Measurements from ENCODE around the gene UBE2Q1.

UBE2Q1 gene

GRCh38 chr1:154557939-154558719 is at the start of gene UBE2Q1:
Gene UBE2Q1 (minus strand): TSS chr1:154558662. CDS start chr1:154558553, 109 bp downstream.
- Histone ChIP-seq H3K4me1 (ENCODE audit: control insufficient read depth, low read depth, low read length) (peaks cover 24% of the 10 kb centered on the region), H3K9me3 (ENCODE audit: control insufficient read depth, low read depth, low read length) (no peaks in the 10 kb centered on the region), H3K36me3 (ENCODE audit: control insufficient read depth, low read depth, low read length) (peaks cover 29% of the 10 kb centered on the region), H3K27me3 (ENCODE audit: control insufficient read depth, insufficient read depth, low read length) (no peaks in the 10 kb centered on the region), H3K4me3 (ENCODE audit: low read length) (peak within 1 kb of the TSS; percentile 64), H3K9ac (ENCODE audit: low read length) (peak within 1 kb of the TSS; percentile 63), H3K27ac (ENCODE audit: low read length) (no peak within 1 kb of the TSS)

- Histone ChIP-seq H3K27me3 (ENCODE audit: control insufficient read depth, insufficient read depth, low read length) (no peaks in the 10 kb centered on the region), H3K9ac (ENCODE audit: low read length) (peak within 1 kb of the TSS; percentile 94), H3K36me3 (ENCODE audit: control insufficient read depth, low read depth, low read length) (no peaks in the 10 kb centered on the region), H3K27ac (ENCODE audit: low read length) (peak within 1 kb of the TSS; percentile 83), H3K4me1 (ENCODE audit: control insufficient read depth, low read depth, low read length) (peaks cover 36% of the 10 kb centered on the region), H3K4me3 (ENCODE audit: low read length) (peak within 1 kb of the TSS; percentile 91), H3K9me3 (ENCODE audit: control insufficient read depth, low read depth, low read length) (no peaks in the 10 kb centered on the region)
Observed at GRCh38 chr1:154607609-154608396, 49.3 kb upstream of the UBE2Q1 start, which contains the start of gene ADAR. Gene ADAR (minus strand): TSS chr1:154608186. CDS start chr1:154608006, 180 bp downstream.

- H3K27me3 ChIP-seq (ENCODE audit: control insufficient read depth, insufficient read depth, low read length), result no peaks in the 10 kb centered on the region
- H3K9ac ChIP-seq (ENCODE audit: low read length), result peak overlapping the region; percentile 94
- H3K4me3 ChIP-seq (ENCODE audit: low read length), result peak overlapping the region; percentile 91
- peak overlapping the region; percentile 83 for H3K27ac ChIP-seq (ENCODE audit: low read length)
- peaks cover 36% of the 10 kb centered on the region for H3K4me1 ChIP-seq (ENCODE audit: control insufficient read depth, low read depth, low read length)
- peaks cover 4% of the 10 kb centered on the region for H3K36me3 ChIP-seq (ENCODE audit: control insufficient read depth, low read depth, low read length)
- no peaks in the 10 kb centered on the region for H3K9me3 ChIP-seq (ENCODE audit: control insufficient read depth, low read depth, low read length)
Observed at GRCh38 chr1:154607106-154607608, 48.7 kb upstream of the UBE2Q1 start.

DNA sequence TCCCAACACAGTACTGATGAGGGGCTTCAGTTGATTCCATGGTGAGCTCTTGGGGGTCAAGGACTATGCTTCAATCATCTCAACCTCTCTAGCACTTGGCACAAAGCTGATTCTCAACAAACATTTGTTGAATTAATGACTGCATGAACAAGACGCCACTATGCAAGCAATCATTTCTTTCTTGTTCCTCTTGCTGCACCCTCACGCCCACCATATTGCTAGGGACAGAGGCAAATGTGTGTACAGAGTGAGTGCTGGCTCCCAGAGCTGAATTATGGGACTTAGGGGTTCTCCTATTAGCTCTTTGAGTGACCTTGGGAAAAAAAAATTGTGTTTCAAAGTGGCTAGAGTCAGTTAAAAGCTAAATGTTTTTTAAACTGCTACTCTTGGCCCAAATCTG is 47.1 kb upstream of the UBE2Q1 start:
- Histone ChIP-seq H3K36me3 (ENCODE audit: control insufficient read depth, low read depth, low read length) (peaks cover 20% of the 10 kb centered on the region), H3K27me3 (ENCODE audit: control insufficient read depth, insufficient read depth, low read length) (no peaks in the 10 kb centered on the region), H3K9me3 (ENCODE audit: control insufficient read depth, low read depth, low read length) (no peaks in the 10 kb centered on the region), H3K4me3 (ENCODE audit: low read length) (no peak overlapping the region), H3K27ac (ENCODE audit: low read length) (no peak overlapping the region), H3K4me1 (ENCODE audit: control insufficient read depth, low read depth, low read length) (peaks cover 20% of the 10 kb centered on the region), H3K9ac (ENCODE audit: low read length) (no peak overlapping the region)

- Histone ChIP-seq H3K27me3 (ENCODE audit: control insufficient read depth, insufficient read depth, low read length) (no peaks in the 10 kb centered on the region), H3K4me1 (ENCODE audit: control insufficient read depth, low read depth, low read length) (peaks cover 4% of the 10 kb centered on the region), H3K36me3 (ENCODE audit: control insufficient read depth, low read depth, low read length) (peaks cover 38% of the 10 kb centered on the region), H3K9ac (ENCODE audit: low read length) (no peak overlapping the region), H3K27ac (ENCODE audit: low read length) (no peak overlapping the region), H3K9me3 (ENCODE audit: control insufficient read depth, low read depth, low read length) (no peaks in the 10 kb centered on the region), H3K4me3 (ENCODE audit: low read length) (no peak overlapping the region)
Observed at GRCh38 chr1:154603317-154603716, 44.9 kb upstream of the UBE2Q1 start.

DNA sequence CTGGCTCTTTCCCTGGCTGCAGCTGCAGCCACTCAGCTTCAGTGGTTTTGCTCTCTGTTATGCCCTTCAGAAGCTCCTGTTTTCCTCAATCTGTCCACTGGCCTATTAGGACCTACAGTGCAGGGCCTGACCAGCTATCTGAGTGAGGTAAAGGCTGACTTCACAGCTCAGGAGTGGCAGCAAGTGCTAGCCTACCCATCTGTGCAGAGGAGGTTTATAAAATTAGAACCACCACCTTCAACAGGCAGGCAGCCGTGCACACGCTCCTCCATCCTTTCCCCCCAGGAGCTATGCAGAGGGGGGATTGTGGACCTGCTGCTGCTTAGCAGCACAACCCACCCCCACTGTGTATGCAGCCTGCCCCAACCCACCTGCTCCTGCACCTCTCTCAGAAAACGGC is 41.2 kb upstream of the UBE2Q1 start:
- Histone ChIP-seq H3K9me3 (ENCODE audit: control insufficient read depth, low read depth, low read length) (no peaks in the 10 kb centered on the region), H3K4me3 (ENCODE audit: low read length) (no peak overlapping the region), H3K4me1 (ENCODE audit: control insufficient read depth, low read depth, low read length) (no peaks in the 10 kb centered on the region), H3K36me3 (ENCODE audit: control insufficient read depth, low read depth, low read length) (peaks cover 72% of the 10 kb centered on the region), H3K27me3 (ENCODE audit: control insufficient read depth, insufficient read depth, low read length) (no peaks in the 10 kb centered on the region), H3K27ac (ENCODE audit: low read length) (no peak overlapping the region), H3K9ac (ENCODE audit: low read length) (no peak overlapping the region)

GRCh38 chr1:154598871-154599635 is 40.6 kb upstream of the UBE2Q1 start:
- Histone ChIP-seq H3K36me3 (ENCODE audit: control insufficient read depth, low read depth, low read length) (peaks cover 78% of the 10 kb centered on the region), H3K27ac (ENCODE audit: low read length) (no peak overlapping the region), H3K4me3 (ENCODE audit: low read length) (no peak overlapping the region), H3K27me3 (ENCODE audit: control insufficient read depth, insufficient read depth, low read length) (no peaks in the 10 kb centered on the region), H3K9ac (ENCODE audit: low read length) (no peak overlapping the region), H3K9me3 (ENCODE audit: control insufficient read depth, low read depth, low read length) (no peaks in the 10 kb centered on the region), H3K4me1 (ENCODE audit: control insufficient read depth, low read depth, low read length) (no peaks in the 10 kb centered on the region)

- Histone ChIP-seq H3K4me3 (ENCODE audit: low read length) (no peak overlapping the region), H3K27ac (ENCODE audit: low read length) (no peak overlapping the region), H3K9ac (ENCODE audit: low read length) (no peak overlapping the region), H3K4me1 (ENCODE audit: control insufficient read depth, low read depth, low read length) (no peaks in the 10 kb centered on the region), H3K27me3 (ENCODE audit: control insufficient read depth, insufficient read depth, low read length) (no peaks in the 10 kb centered on the region), H3K36me3 (ENCODE audit: control insufficient read depth, low read depth, low read length) (peaks cover 92% of the 10 kb centered on the region), H3K9me3 (ENCODE audit: control insufficient read depth, low read depth, low read length) (no peaks in the 10 kb centered on the region)
Observed at GRCh38 chr1:154595621-154596020, 37.2 kb upstream of the UBE2Q1 start.

GRCh38 chr1:154594811-154595210 is 36.3 kb upstream of the UBE2Q1 start:
- H3K36me3 ChIP-seq (ENCODE audit: control insufficient read depth, low read depth, low read length), result peaks cover 96% of the 10 kb centered on the region
- H3K27ac ChIP-seq (ENCODE audit: low read length), result no peak overlapping the region
- no peak overlapping the region for H3K4me3 ChIP-seq (ENCODE audit: low read length)
- H3K27me3 ChIP-seq (ENCODE audit: control insufficient read depth, insufficient read depth, low read length), result no peaks in the 10 kb centered on the region
- H3K4me1 ChIP-seq (ENCODE audit: control insufficient read depth, low read depth, low read length), result no peaks in the 10 kb centered on the region
- H3K9ac ChIP-seq (ENCODE audit: low read length), result no peak overlapping the region
- no peaks in the 10 kb centered on the region for H3K9me3 ChIP-seq (ENCODE audit: control insufficient read depth, low read depth, low read length)

DNA sequence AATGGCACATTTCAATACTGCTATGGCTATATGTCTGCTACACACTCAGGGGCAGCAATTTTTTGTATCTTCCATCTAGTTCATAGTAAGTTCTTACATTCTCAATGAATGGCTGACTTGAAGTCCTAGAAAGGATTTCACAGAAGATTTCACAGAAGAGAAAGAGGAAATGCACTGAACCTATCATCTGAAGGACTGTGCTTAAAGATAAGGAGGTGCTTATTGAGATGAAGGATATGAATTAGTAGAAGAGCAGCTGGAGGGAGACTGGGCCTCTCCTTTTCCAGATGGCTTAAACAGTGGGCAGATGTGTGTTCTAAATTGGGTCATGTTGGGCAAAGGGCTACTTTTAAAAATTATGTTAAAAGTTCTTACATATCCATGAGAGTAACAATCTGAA is 34.9 kb upstream of the UBE2Q1 start:
- no peak overlapping the region for H3K4me3 ChIP-seq (ENCODE audit: low read length)
- H3K36me3 ChIP-seq (ENCODE audit: control insufficient read depth, low read depth, low read length), result peaks cover 96% of the 10 kb centered on the region
- H3K4me1 ChIP-seq (ENCODE audit: control insufficient read depth, low read depth, low read length), result no peaks in the 10 kb centered on the region
- no peaks in the 10 kb centered on the region for H3K27me3 ChIP-seq (ENCODE audit: control insufficient read depth, insufficient read depth, low read length)
- no peaks in the 10 kb centered on the region for H3K9me3 ChIP-seq (ENCODE audit: control insufficient read depth, low read depth, low read length)
- no peak overlapping the region for H3K9ac ChIP-seq (ENCODE audit: low read length)
- H3K27ac ChIP-seq (ENCODE audit: low read length), result no peak overlapping the region

- Histone ChIP-seq H3K27ac (ENCODE audit: low read length) (no peak overlapping the region), H3K27me3 (ENCODE audit: control insufficient read depth, insufficient read depth, low read length) (no peaks in the 10 kb centered on the region), H3K9ac (ENCODE audit: low read length) (no peak overlapping the region), H3K9me3 (ENCODE audit: control insufficient read depth, low read depth, low read length) (no peaks in the 10 kb centered on the region), H3K4me3 (ENCODE audit: low read length) (no peak overlapping the region), H3K36me3 (ENCODE audit: control insufficient read depth, low read depth, low read length) (peaks cover 96% of the 10 kb centered on the region), H3K4me1 (ENCODE audit: control insufficient read depth, low read depth, low read length) (no peaks in the 10 kb centered on the region)
Observed at GRCh38 chr1:154591206-154591605, 32.7 kb upstream of the UBE2Q1 start.
